ENCODE measurements around the gene SLC9A3. TPM values are rescaled to one million over a fixed set of nuclear protein-coding genes. Genes with fewer than 3 reads are reported as not detected.

The SLC9A3 gene
- total RNA-seq, 4 donors from 2014 or later, result 0.29 to 3.9 (median 2.6) TPM

DNA sequence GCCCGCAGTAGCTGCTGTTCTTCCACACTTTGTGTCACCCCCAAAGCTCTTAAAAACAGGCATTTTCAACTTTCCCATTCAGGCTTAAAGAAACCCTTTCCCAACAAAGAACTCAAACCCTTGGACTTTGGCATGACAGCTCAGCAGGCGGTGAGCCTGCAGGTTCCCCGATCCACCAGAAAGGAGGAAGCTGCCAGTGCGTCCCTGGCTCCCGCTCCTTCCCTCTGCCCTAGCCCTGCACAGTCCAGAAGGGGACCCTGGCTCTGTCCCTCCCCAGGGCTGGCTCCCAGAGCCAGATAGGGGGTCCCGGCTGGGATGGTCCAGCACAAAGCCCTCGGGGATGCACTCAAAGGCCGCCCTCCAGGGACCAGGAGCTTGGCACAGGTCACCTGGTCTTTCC is 9.6 kb downstream of the SLC9A3 start:
- no peaks in the 10 kb centered on the region for H3K9me3 ChIP-seq
- no peaks in the 10 kb centered on the region for H3K4me1 ChIP-seq
- H3K27me3 ChIP-seq, result no peaks in the 10 kb centered on the region
- intact Hi-C loops (cut with DNase I; ENCODE audit: low total_unique reads), result no loop called here
- no peak for DNase-seq
- H3K27ac ChIP-seq, result no peak overlapping the region
- TF ChIP-seq, protein P1, sequence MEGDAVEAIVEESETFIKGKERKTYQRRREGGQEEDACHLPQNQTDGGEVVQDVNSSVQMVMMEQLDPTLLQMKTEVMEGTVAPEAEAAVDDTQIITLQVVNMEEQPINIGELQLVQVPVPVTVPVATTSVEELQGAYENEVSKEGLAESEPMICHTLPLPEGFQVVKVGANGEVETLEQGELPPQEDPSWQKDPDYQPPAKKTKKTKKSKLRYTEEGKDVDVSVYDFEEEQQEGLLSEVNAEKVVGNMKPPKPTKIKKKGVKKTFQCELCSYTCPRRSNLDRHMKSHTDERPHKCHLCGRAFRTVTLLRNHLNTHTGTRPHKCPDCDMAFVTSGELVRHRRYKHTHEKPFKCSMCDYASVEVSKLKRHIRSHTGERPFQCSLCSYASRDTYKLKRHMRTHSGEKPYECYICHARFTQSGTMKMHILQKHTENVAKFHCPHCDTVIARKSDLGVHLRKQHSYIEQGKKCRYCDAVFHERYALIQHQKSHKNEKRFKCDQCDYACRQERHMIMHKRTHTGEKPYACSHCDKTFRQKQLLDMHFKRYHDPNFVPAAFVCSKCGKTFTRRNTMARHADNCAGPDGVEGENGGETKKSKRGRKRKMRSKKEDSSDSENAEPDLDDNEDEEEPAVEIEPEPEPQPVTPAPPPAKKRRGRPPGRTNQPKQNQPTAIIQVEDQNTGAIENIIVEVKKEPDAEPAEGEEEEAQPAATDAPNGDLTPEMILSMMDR (IDR thresholded peaks at IDR 0.05), result no peak
- no peak for TF ChIP-seq POLR2A (IDR thresholded peaks at IDR 0.05)
- no peak overlapping the region for H3K4me3 ChIP-seq
- H3K36me3 ChIP-seq, result no peaks in the 10 kb centered on the region

DNA sequence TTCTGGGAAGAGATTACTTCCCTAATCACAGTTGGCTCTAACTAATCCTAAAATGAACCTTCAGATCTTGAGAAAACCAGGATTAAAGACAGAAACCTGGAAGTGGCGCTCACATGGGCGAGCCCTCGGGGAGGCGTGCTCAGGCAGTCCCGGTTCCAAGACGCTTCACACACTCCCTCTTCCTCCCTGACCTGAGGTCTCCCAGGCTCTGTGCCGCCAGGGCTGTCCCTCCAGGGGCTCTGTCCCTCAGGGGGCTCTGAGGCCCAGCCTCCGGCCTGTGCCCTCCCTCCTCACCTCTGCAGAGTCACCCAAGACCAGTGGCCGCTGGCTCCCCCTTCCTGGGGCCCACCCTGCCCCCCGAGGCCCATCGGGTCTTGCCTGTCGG is 10.2 kb downstream of the SLC9A3 start:
- no peak overlapping the region for H3K27ac ChIP-seq
- no peaks in the 10 kb centered on the region for H3K27me3 ChIP-seq

DNA sequence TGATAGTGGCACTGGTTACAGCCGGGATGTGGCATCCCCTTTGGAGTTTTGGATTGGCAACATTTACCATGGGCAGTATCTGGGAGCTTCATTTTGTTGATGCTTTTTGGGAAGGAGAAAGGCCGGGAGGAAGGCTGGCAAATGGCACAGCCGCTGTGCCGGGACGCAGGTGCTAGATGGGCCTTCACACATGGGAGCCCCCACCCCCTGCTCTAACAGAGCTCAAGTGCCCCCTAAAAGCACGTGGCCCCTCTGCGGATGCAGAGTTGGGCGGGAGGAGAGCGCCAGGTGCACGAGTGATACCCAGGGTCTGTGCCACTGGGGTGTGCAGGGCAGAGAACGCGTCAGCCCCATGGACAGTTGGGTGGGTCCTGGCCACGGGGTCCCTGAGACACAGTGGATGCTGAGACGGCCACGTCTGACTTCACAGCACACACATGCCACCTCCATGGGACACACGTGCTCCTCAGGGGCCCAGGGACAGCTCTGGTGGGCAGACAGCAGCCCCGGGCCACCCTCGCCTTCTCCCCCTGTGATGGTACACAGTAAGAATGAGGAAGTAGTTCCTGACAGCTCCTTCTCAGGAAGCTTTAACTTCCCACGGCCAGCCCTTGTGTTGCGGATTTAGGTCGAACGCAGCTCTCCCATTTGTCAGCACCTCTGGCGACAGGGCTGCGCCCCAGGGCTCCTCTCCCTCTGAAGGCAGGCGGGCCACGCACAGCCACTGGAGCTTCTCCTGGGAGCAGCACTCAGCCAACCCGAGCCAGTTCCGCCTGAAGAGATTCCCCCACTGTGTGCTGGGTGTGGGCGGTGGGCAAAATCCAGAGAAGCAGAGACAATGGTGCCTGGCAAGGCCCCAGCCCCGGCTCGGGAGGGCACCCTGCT is 10.8 kb downstream of the SLC9A3 start:
- Histone ChIP-seq H3K27me3 (no peaks in the 10 kb centered on the region), H3K27ac (no peak overlapping the region), H3K36me3 (no peaks in the 10 kb centered on the region), H3K9me3 (no peaks in the 10 kb centered on the region), H3K4me3 (no peak overlapping the region), H3K4me1 (no peaks in the 10 kb centered on the region)
- TF ChIP-seq, protein P1 (IDR thresholded peaks at IDR 0.05), result no peak
- no peak for TF ChIP-seq POLR2A (IDR thresholded peaks at IDR 0.05)
- intact Hi-C loops (cut with DNase I; ENCODE audit: low total_unique reads), result no loop called here
- no peak for DNase-seq

More for the DNA sequence above, 10.2 kb downstream of the SLC9A3 start:
- no peaks in the 10 kb centered on the region for H3K4me1 ChIP-seq
- H3K9me3 ChIP-seq, result no peaks in the 10 kb centered on the region
- no peak for TF ChIP-seq POLR2A (IDR thresholded peaks at IDR 0.05)
- TF ChIP-seq, protein P1 (IDR thresholded peaks at IDR 0.05), result no peak
- intact Hi-C loops (cut with DNase I; ENCODE audit: low total_unique reads), result no loop called here
- no peak overlapping the region for H3K4me3 ChIP-seq
- H3K36me3 ChIP-seq, result no peaks in the 10 kb centered on the region
- DNase-seq, result no peak

- no peak for DNase-seq
- Histone ChIP-seq H3K9me3 (no peaks in the 10 kb centered on the region), H3K4me3 (no peak overlapping the region), H3K27ac (no peak overlapping the region), H3K4me1 (no peaks in the 10 kb centered on the region), H3K27me3 (no peaks in the 10 kb centered on the region), H3K36me3 (no peaks in the 10 kb centered on the region)
- intact Hi-C loops (cut with DNase I; ENCODE audit: low total_unique reads), result no loop called here
- no peak for TF ChIP-seq POLR2A (IDR thresholded peaks at IDR 0.05)
- TF ChIP-seq, protein P1 (IDR thresholded peaks at IDR 0.05), result no peak
These were observed 12.8 kb downstream of the SLC9A3 start for GRCh38 chr5:511476-511875.

- no peaks in the 10 kb centered on the region for H3K4me1 ChIP-seq
- H3K9me3 ChIP-seq, result no peaks in the 10 kb centered on the region
- H3K36me3 ChIP-seq, result no peaks in the 10 kb centered on the region
- H3K4me3 ChIP-seq, result no peak overlapping the region
- intact Hi-C loops (cut with DNase I; ENCODE audit: low total_unique reads), result no loop called here
- no peak for TF ChIP-seq POLR2A (IDR thresholded peaks at IDR 0.05)
- no peak overlapping the region for H3K27ac ChIP-seq
- no peaks in the 10 kb centered on the region for H3K27me3 ChIP-seq
- DNase-seq, result no peak
These were observed 13.7 kb downstream of the SLC9A3 start for GRCh38 chr5:510521-510920.

Data from uterus (tissue), 4 donors.